ENCODE data around the gene OR52L1. TPM values are rescaled to one million over a fixed set of nuclear protein-coding genes. Genes with fewer than 3 reads are reported as not detected.

OR52L1 gene
- total and polyA plus RNA-seq, 3 donors from 2014 or later, result 0.79 TPM; not detected in 2

GRCh38 chr11:6013042-6013441 lies 26.3 kb upstream of the OR52L1 start:
- 58% methylated on average over 3 of the region's 3 CpGs; no CpG with 5 or more reads in 1 of the 2 donors for whole genome bisulfite sequencing, 2 donors
- no peak for TF ChIP-seq POLR2A (IDR thresholded peaks at IDR 0.05)
- H3K36me3 ChIP-seq (ENCODE audit: low read depth, missing control alignments), result no peaks in the 10 kb centered on the region
- H3K4me1 ChIP-seq, result no peaks in the 10 kb centered on the region
- no peaks in the 10 kb centered on the region for H3K9me3 ChIP-seq
- no peaks in the 10 kb centered on the region for H3K27me3 ChIP-seq
- no peak for DNase-seq
- intact Hi-C loops (cut with DNase I; ENCODE audit: low total_unique reads), result no loop called here
- H3K27ac ChIP-seq, result no peak overlapping the region
- H3K4me3 ChIP-seq, result no peak overlapping the region

GRCh38 chr11:6012035-6012668 lies 25.4 kb upstream of the OR52L1 start:
- DNase-seq, result no peak
- Histone ChIP-seq H3K27ac (no peak overlapping the region), H3K4me3 (no peak overlapping the region), H3K36me3 (ENCODE audit: low read depth, missing control alignments) (no peaks in the 10 kb centered on the region), H3K27me3 (no peaks in the 10 kb centered on the region), H3K9me3 (no peaks in the 10 kb centered on the region), H3K4me1 (no peaks in the 10 kb centered on the region)
- no peak for TF ChIP-seq POLR2A (IDR thresholded peaks at IDR 0.05)
- no peak for TF ChIP-seq CTCF (IDR thresholded peaks at IDR 0.05)
- WGBS, 2 donors, result 76 to 90% methylated on average over 4 of the region's 4 CpGs
- intact Hi-C loops (cut with DNase I; ENCODE audit: low total_unique reads), result no loop called here

- Histone ChIP-seq H3K36me3 (ENCODE audit: low read depth, missing control alignments) (no peaks in the 10 kb centered on the region), H3K9me3 (no peaks in the 10 kb centered on the region), H3K4me1 (peaks cover 4% of the 10 kb centered on the region), H3K27ac (no peak within 1 kb of the TSS), H3K27me3 (no peaks in the 10 kb centered on the region), H3K4me3 (no peak within 1 kb of the TSS)
- DNase-seq, result no peak
- TF ChIP-seq CTCF (IDR thresholded peaks at IDR 0.05) (no peak), POLR2A (IDR thresholded peaks at IDR 0.05) (no peak)
- intact Hi-C loops (cut with DNase I; ENCODE audit: low total_unique reads), result no loop called here
These were observed 20.1 kb upstream of the OR52L1 start, which contains the start of gene OR56A4 for GRCh38 chr11:6006846-6007245. TSS of gene OR56A4 (minus strand) at chr11:6006946. CDS start at chr11:6002992, 3,954 bp downstream.

GRCh38 chr11:6006395-6006794 lies 19.6 kb upstream of the OR52L1 start:
- Histone ChIP-seq H3K4me3 (no peak overlapping the region), H3K27ac (no peak overlapping the region), H3K27me3 (no peaks in the 10 kb centered on the region), H3K36me3 (ENCODE audit: low read depth, missing control alignments) (no peaks in the 10 kb centered on the region), H3K9me3 (no peaks in the 10 kb centered on the region), H3K4me1 (peaks cover 5% of the 10 kb centered on the region)
- no peak for DNase-seq
- intact Hi-C loops (cut with DNase I; ENCODE audit: low total_unique reads), result no loop called here
- TF ChIP-seq POLR2A (IDR thresholded peaks at IDR 0.05) (no peak), CTCF (IDR thresholded peaks at IDR 0.05) (no peak)

GRCh38 chr11:6002202-6002699 lies 15.5 kb upstream of the OR52L1 start:
- no peak overlapping the region for H3K4me3 ChIP-seq
- no peaks in the 10 kb centered on the region for H3K36me3 ChIP-seq (ENCODE audit: low read depth, missing control alignments)
- H3K27ac ChIP-seq, result no peak overlapping the region
- no peak for DNase-seq
- TF ChIP-seq CTCF (IDR thresholded peaks at IDR 0.05), result no peak
- no peak for TF ChIP-seq POLR2A (IDR thresholded peaks at IDR 0.05)
- intact Hi-C loops (cut with DNase I; ENCODE audit: low total_unique reads), result no loop called here
- 62 to 78% methylated on average over 7 of the region's 7 CpGs for WGBS, 2 donors
- peaks cover 9% of the 10 kb centered on the region for H3K4me1 ChIP-seq
- no peaks in the 10 kb centered on the region for H3K27me3 ChIP-seq
- H3K9me3 ChIP-seq, result no peaks in the 10 kb centered on the region

Data from testis (tissue), 3 donors.